ENCODE results near the gene CCDC73. TPM values are rescaled to one million over a fixed set of nuclear protein-coding genes. Genes with fewer than 3 reads are reported as not detected.
A peak's percentile ranks its signal among the peaks of the same experiment; 100 is the strongest.
"Not testable (repeated sequence)": the region's sequence is repeated elsewhere in the genome, so short reads cannot be mapped to it uniquely, and the experiment has no call there.

The CCDC73 gene
- polyA plus RNA-seq, 4 donors = 0.01 to 0.09 TPM; not detected in 2

GRCh38 chr11:32713496-32713895, 81.0 kb downstream of the CCDC73 start:
- no peaks in the 10 kb centered on the region for H3K36me3 ChIP-seq (ENCODE audit: control insufficient read depth in 3 of 3, insufficient read depth in 2 of 3, low read depth in 1 of 3, low read length in 3 of 3)
- no peaks in the 10 kb centered on the region for H3K9me3 ChIP-seq (ENCODE audit: control insufficient read depth in 2 of 2, insufficient read depth in 1 of 2, low read depth in 1 of 2, low read length in 1 of 2)
- no peak overlapping the region for H3K27ac ChIP-seq (ENCODE audit: low read depth in 1 of 3, low read length in 2 of 3)
- H3K4me1 ChIP-seq (ENCODE audit: control insufficient read depth in 3 of 3, insufficient read depth in 2 of 3, low read depth in 1 of 3, low read length in 2 of 3) = peaks cover 0 to 3% (median 0%) of the 10 kb centered on the region in 3 donors
- DNase-seq (no peak), FAIRE-seq (no peak)
- H3K27me3 ChIP-seq (ENCODE audit: control insufficient read depth in 3 of 3, insufficient read depth in 3 of 3, low read length in 3 of 3) = no peaks in the 10 kb centered on the region
- 8 to 23% (median 21%) methylated on average over 1 of the region's 1 CpG for WGBS, 3 donors
- no peak overlapping the region for H3K4me3 ChIP-seq (ENCODE audit: low read depth in 1 of 3, low read length in 3 of 3)

GRCh38 chr11:32708978-32709377, 85.5 kb downstream of the CCDC73 start:
- H3K9me3 ChIP-seq (ENCODE audit: control insufficient read depth in 2 of 2, insufficient read depth in 1 of 2, low read depth in 1 of 2, low read length in 1 of 2) = peaks cover 0 to 13% of the 10 kb centered on the region in 2 donors
- DNase-seq; H3K4me1 ChIP-seq (ENCODE audit: control insufficient read depth in 3 of 3, insufficient read depth in 2 of 3, low read depth in 1 of 3, low read length in 2 of 3); H3K27ac ChIP-seq (ENCODE audit: low read depth in 1 of 3, low read length in 2 of 3); H3K4me3 ChIP-seq (ENCODE audit: low read depth in 1 of 3, low read length in 3 of 3); H3K36me3 ChIP-seq (ENCODE audit: control insufficient read depth in 3 of 3, insufficient read depth in 2 of 3, low read depth in 1 of 3, low read length in 3 of 3); FAIRE-seq; H3K27me3 ChIP-seq (ENCODE audit: control insufficient read depth in 3 of 3, insufficient read depth in 3 of 3, low read length in 3 of 3): not testable (repeated sequence)
- WGBS, 3 donors = 87 to 90% (median 90%) methylated on average over 3 of the region's 3 CpGs

GRCh38 chr11:32706985-32707741, 87.3 kb downstream of the CCDC73 start:
- peak; percentile 51 for FAIRE-seq
- Histone ChIP-seq H3K36me3 (ENCODE audit: control insufficient read depth in 3 of 3, insufficient read depth in 2 of 3, low read depth in 1 of 3, low read length in 3 of 3) (no peaks in the 10 kb centered on the region), H3K27ac (ENCODE audit: low read depth in 1 of 3, low read length in 2 of 3) (no peak overlapping the region), H3K27me3 (ENCODE audit: control insufficient read depth in 3 of 3, insufficient read depth in 3 of 3, low read length in 3 of 3) (no peaks in the 10 kb centered on the region), H3K4me1 (ENCODE audit: control insufficient read depth in 3 of 3, insufficient read depth in 2 of 3, low read depth in 1 of 3, low read length in 2 of 3) (no peaks in the 10 kb centered on the region), H3K4me3 (ENCODE audit: low read depth in 1 of 3, low read length in 3 of 3) (no peak overlapping the region), H3K9me3 (ENCODE audit: control insufficient read depth in 2 of 2, insufficient read depth in 1 of 2, low read depth in 1 of 2, low read length in 1 of 2) (peaks cover 0 to 13% of the 10 kb centered on the region in 2 donors)
- peak in 1 of 2 donors; percentile 66 for DNase-seq
- WGBS, 3 donors = 35 to 67% (median 56%) methylated on average over 7 of the region's 7 CpGs

GRCh38 chr11:32705309-32706033, 89.0 kb downstream of the CCDC73 start:
- H3K36me3 ChIP-seq (ENCODE audit: control insufficient read depth in 3 of 3, insufficient read depth in 2 of 3, low read depth in 1 of 3, low read length in 3 of 3) = no peaks in the 10 kb centered on the region
- DNase-seq (no peak), FAIRE-seq (no peak)
- H3K4me1 ChIP-seq (ENCODE audit: control insufficient read depth in 3 of 3, insufficient read depth in 2 of 3, low read depth in 1 of 3, low read length in 2 of 3) = no peaks in the 10 kb centered on the region
- no peak overlapping the region for H3K4me3 ChIP-seq (ENCODE audit: low read depth in 1 of 3, low read length in 3 of 3)
- no peaks in the 10 kb centered on the region for H3K27me3 ChIP-seq (ENCODE audit: control insufficient read depth in 3 of 3, insufficient read depth in 3 of 3, low read length in 3 of 3)
- WGBS, 3 donors = 91 to 94% (median 94%) methylated on average over 12 of the region's 12 CpGs
- peaks cover 0 to 13% of the 10 kb centered on the region in 2 donors for H3K9me3 ChIP-seq (ENCODE audit: control insufficient read depth in 2 of 2, insufficient read depth in 1 of 2, low read depth in 1 of 2, low read length in 1 of 2)
- no peak overlapping the region for H3K27ac ChIP-seq (ENCODE audit: low read depth in 1 of 3, low read length in 2 of 3)

GRCh38 chr11:32704775-32705174, 89.7 kb downstream of the CCDC73 start:
- peaks cover 0 to 13% of the 10 kb centered on the region in 2 donors for H3K9me3 ChIP-seq (ENCODE audit: control insufficient read depth in 2 of 2, insufficient read depth in 1 of 2, low read depth in 1 of 2, low read length in 1 of 2)
- DNase-seq (no peak), FAIRE-seq (no peak)
- 86 to 99% (median 91%) methylated on average over 5 of the region's 5 CpGs for WGBS, 3 donors
- H3K36me3 ChIP-seq (ENCODE audit: control insufficient read depth in 3 of 3, insufficient read depth in 2 of 3, low read depth in 1 of 3, low read length in 3 of 3) = no peaks in the 10 kb centered on the region
- no peak overlapping the region for H3K4me3 ChIP-seq (ENCODE audit: low read depth in 1 of 3, low read length in 3 of 3)
- H3K4me1 ChIP-seq (ENCODE audit: control insufficient read depth in 3 of 3, insufficient read depth in 2 of 3, low read depth in 1 of 3, low read length in 2 of 3) = no peaks in the 10 kb centered on the region
- H3K27me3 ChIP-seq (ENCODE audit: control insufficient read depth in 3 of 3, insufficient read depth in 3 of 3, low read length in 3 of 3) = no peaks in the 10 kb centered on the region
- no peak overlapping the region for H3K27ac ChIP-seq (ENCODE audit: low read depth in 1 of 3, low read length in 2 of 3)

GRCh38 chr11:32704261-32704660, 90.2 kb downstream of the CCDC73 start:
- WGBS, 3 donors = 95 to 100% (median 95%) methylated on average over 6 of the region's 6 CpGs
- H3K4me1 ChIP-seq (ENCODE audit: control insufficient read depth in 3 of 3, insufficient read depth in 2 of 3, low read depth in 1 of 3, low read length in 2 of 3) = no peaks in the 10 kb centered on the region
- no peak overlapping the region for H3K27ac ChIP-seq (ENCODE audit: low read depth in 1 of 3, low read length in 2 of 3)
- DNase-seq (no peak), FAIRE-seq (no peak)
- no peaks in the 10 kb centered on the region for H3K27me3 ChIP-seq (ENCODE audit: control insufficient read depth in 3 of 3, insufficient read depth in 3 of 3, low read length in 3 of 3)
- H3K4me3 ChIP-seq (ENCODE audit: low read depth in 1 of 3, low read length in 3 of 3) = no peak overlapping the region
- no peaks in the 10 kb centered on the region for H3K36me3 ChIP-seq (ENCODE audit: control insufficient read depth in 3 of 3, insufficient read depth in 2 of 3, low read depth in 1 of 3, low read length in 3 of 3)
- peaks cover 0 to 13% of the 10 kb centered on the region in 2 donors for H3K9me3 ChIP-seq (ENCODE audit: control insufficient read depth in 2 of 2, insufficient read depth in 1 of 2, low read depth in 1 of 2, low read length in 1 of 2)

GRCh38 chr11:32701616-32702015, 92.8 kb downstream of the CCDC73 start:
- WGBS, 3 donors = 85 to 92% (median 91%) methylated on average over 1 of the region's 1 CpG
- H3K9me3 ChIP-seq (ENCODE audit: control insufficient read depth in 2 of 2, insufficient read depth in 1 of 2, low read depth in 1 of 2, low read length in 1 of 2) = peaks cover 0 to 13% of the 10 kb centered on the region in 2 donors
- FAIRE-seq = no peak
- H3K4me3 ChIP-seq (ENCODE audit: low read depth in 1 of 3, low read length in 3 of 3) = no peak overlapping the region
- no peaks in the 10 kb centered on the region for H3K36me3 ChIP-seq (ENCODE audit: control insufficient read depth in 3 of 3, insufficient read depth in 2 of 3, low read depth in 1 of 3, low read length in 3 of 3)
- no peaks in the 10 kb centered on the region for H3K4me1 ChIP-seq (ENCODE audit: control insufficient read depth in 3 of 3, insufficient read depth in 2 of 3, low read depth in 1 of 3, low read length in 2 of 3)
- DNase-seq = no peak
- no peak overlapping the region for H3K27ac ChIP-seq (ENCODE audit: low read depth in 1 of 3, low read length in 2 of 3)
- H3K27me3 ChIP-seq (ENCODE audit: control insufficient read depth in 3 of 3, insufficient read depth in 3 of 3, low read length in 3 of 3) = no peaks in the 10 kb centered on the region

- Histone ChIP-seq H3K4me1 (ENCODE audit: control insufficient read depth in 3 of 3, insufficient read depth in 2 of 3, low read depth in 1 of 3, low read length in 2 of 3) (no peaks in the 10 kb centered on the region), H3K27ac (ENCODE audit: low read depth in 1 of 3, low read length in 2 of 3) (no peak overlapping the region), H3K36me3 (ENCODE audit: control insufficient read depth in 3 of 3, insufficient read depth in 2 of 3, low read depth in 1 of 3, low read length in 3 of 3) (no peaks in the 10 kb centered on the region), H3K9me3 (ENCODE audit: control insufficient read depth in 2 of 2, insufficient read depth in 1 of 2, low read depth in 1 of 2, low read length in 1 of 2) (no peaks in the 10 kb centered on the region), H3K27me3 (ENCODE audit: control insufficient read depth in 3 of 3, insufficient read depth in 3 of 3, low read length in 3 of 3) (no peaks in the 10 kb centered on the region), H3K4me3 (ENCODE audit: low read depth in 1 of 3, low read length in 3 of 3) (no peak overlapping the region)
- WGBS, 3 donors = 42 to 54% (median 45%) methylated on average over 2 of the region's 2 CpGs
- FAIRE-seq = no peak
- DNase-seq = no peak
Observed at GRCh38 chr11:32698579-32698978, 95.9 kb downstream of the CCDC73 start.

Measured in small intestine (tissue), 7 donors.